ENCODE measurements around the gene RRP12.
A peak's percentile ranks its signal among the peaks of the same experiment; 100 is the strongest.
"Not testable (repeated sequence)": the region's sequence is repeated elsewhere in the genome, so short reads cannot be mapped to it uniquely, and the experiment has no call there.

RRP12 gene

GRCh38 chr10:97400665-97401454, at the start of gene RRP12:
TSS of gene RRP12 (minus strand) at chr10:97401340. CDS start at chr10:97401231, 109 bp downstream.
- peak; percentile 94 for DNase-seq (ENCODE audit: low spot score)

- no peak for DNase-seq (ENCODE audit: low spot score)
Observed at GRCh38 chr10:97450828-97451227, 49.7 kb upstream of the RRP12 start.

GRCh38 chr10:97445722-97446639, 44.8 kb upstream of the RRP12 start, which contains the start of the genes EXOSC1 and ZDHHC16:
TSS of gene EXOSC1 (minus strand) at chr10:97446006. CDS start at chr10:97445985, 21 bp downstream.
TSS of gene ZDHHC16 (plus strand) at chr10:97446175. CDS start at chr10:97451676, 5,501 bp downstream.
- peak; percentile 92 for DNase-seq (ENCODE audit: low spot score)

- DNase-seq (ENCODE audit: low spot score): no peak
Observed at GRCh38 chr10:97445357-97445721, 44.2 kb upstream of the RRP12 start.

- no peak for DNase-seq (ENCODE audit: low spot score)
Observed at GRCh38 chr10:97444212-97444611, 43.1 kb upstream of the RRP12 start.

- DNase-seq (ENCODE audit: low spot score): no peak
Observed at GRCh38 chr10:97442277-97442676, 41.1 kb upstream of the RRP12 start.

GRCh38 chr10:97435211-97435610, 34.1 kb upstream of the RRP12 start:
- no peak for DNase-seq (ENCODE audit: low spot score)

- DNase-seq (ENCODE audit: low spot score): no peak
Observed at GRCh38 chr10:97434557-97434956, 33.4 kb upstream of the RRP12 start.

- no peak for DNase-seq (ENCODE audit: low spot score)
Observed at GRCh38 chr10:97434055-97434454, 32.9 kb upstream of the RRP12 start.

- peak; percentile 41 for DNase-seq (ENCODE audit: low spot score)
Observed at GRCh38 chr10:97428572-97428981, 27.4 kb upstream of the RRP12 start.

- DNase-seq (ENCODE audit: low spot score): peak; percentile 29
Observed at GRCh38 chr10:97427571-97428179, 26.5 kb upstream of the RRP12 start.

GRCh38 chr10:97426776-97427570, 25.8 kb upstream of the RRP12 start:
- DNase-seq (ENCODE audit: low spot score): no peak

GRCh38 chr10:97425964-97426775, 25.0 kb upstream of the RRP12 start, which contains the start of gene PGAM1:
TSS of gene PGAM1 (plus strand) at chr10:97426191. CDS start at chr10:97426308, 117 bp downstream.
- DNase-seq (ENCODE audit: low spot score): peak; percentile 96

- not testable (repeated sequence) for DNase-seq (ENCODE audit: low spot score)
Observed at GRCh38 chr10:97423757-97424098, 22.6 kb upstream of the RRP12 start.

GRCh38 chr10:97416565-97416964, 15.4 kb upstream of the RRP12 start:
- no peak for DNase-seq (ENCODE audit: low spot score)

GRCh38 chr10:97412891-97413304, 11.8 kb upstream of the RRP12 start:
- DNase-seq (ENCODE audit: low spot score): no peak

- DNase-seq (ENCODE audit: low spot score): no peak
Observed at GRCh38 chr10:97411406-97411805, 10.3 kb upstream of the RRP12 start.

GRCh38 chr10:97408496-97408992, 7.4 kb upstream of the RRP12 start:
- DNase-seq (ENCODE audit: low spot score): no peak

GRCh38 chr10:97407952-97408248, 6.8 kb upstream of the RRP12 start:
- DNase-seq (ENCODE audit: low spot score): no peak

- peak; percentile 80 for DNase-seq (ENCODE audit: low spot score)
Observed at GRCh38 chr10:97407211-97407951, 6.2 kb upstream of the RRP12 start.

All from CD4-positive, alpha-beta T cell treated with Interleukin-15 for 4 hours (primary cell).